Endothelial cell of umbilical vein (primary cell): Measurements from ENCODE around the gene C4orf51. TPM values are rescaled to one million over a fixed set of nuclear protein-coding genes. Genes with fewer than 3 reads are reported as not detected.

Source experiments
- BruUV-seq: library from RNA; stranded (reverse); fragments of 400-500 nt; replicated peaks from 2 replicates; lab custom pipeline; 2021; lab: Mats Ljungman, UMichigan
- CTCF ChIA-PET: fragments of 300-600, 350-600 bp; sonication (Branson Sonifier 250); formaldehyde crosslinking; loops from one replicate; lab custom pipeline; 2021; ENCODE audit warnings: antibody characterized with exemption, inconsistent platforms; lab: Charles Lee
- POLR2A ChIA-PET: fragments of 300-600, 350-600 bp; sonication (Branson Sonifier 250); formaldehyde crosslinking; loops from one replicate; lab custom pipeline; 2021; ENCODE audit warnings: antibody characterized with exemption, inconsistent platforms; lab: Charles Lee
- DNase-seq: peaks from one replicate; pipeline ENCODE4 v3.0.0-alpha.2; 2011; ENCODE audit warnings: low read depth, low spot score
- FAIRE-seq: peaks from 2 replicates; lab custom pipeline; 2011; peaks lifted over from hg19 to GRCh38; lab: Jason Lieb, UNC
- H2AFZ ChIP-seq: 2 replicates; pipeline ENCODE4 v1.6.0; 2012; ENCODE audit warnings: low read depth, low read length, control low read depth, inconsistent platforms
- H3K27ac ChIP-seq: 2 replicates; pipeline ENCODE4 v1.5.1; 2011; ENCODE audit warnings: low read depth, mild to moderate bottlenecking, control low read depth, low read length, moderate library complexity; ENCODE audit not compliant: insufficient read depth
- H3K27me3 ChIP-seq, 2 experiments: 2 replicates each; pipeline versions ENCODE4 v1.6.0 to v1.6.1; 2011; ENCODE audit warnings: low read length in 2 of 2, mixed read lengths in 1 of 2; ENCODE audit not compliant: control insufficient read depth in 2 of 2, insufficient read depth in 2 of 2
- H3K36me3 ChIP-seq, 2 experiments: 2 replicates in 1 of 2; 3 replicates in 1 of 2; pipeline ENCODE4 v1.5.1; 2011; ENCODE audit warnings: low read length in 2 of 2, mild to moderate bottlenecking in 1 of 2, moderate library complexity in 1 of 2; ENCODE audit not compliant: control insufficient read depth in 2 of 2, insufficient read depth in 2 of 2; ENCODE audit errors: extremely low read depth in 1 of 2
- H3K4me1 ChIP-seq: 3 replicates; pipeline ENCODE4 v1.5.1; 2011; ENCODE audit warnings: mild to moderate bottlenecking, low read length; ENCODE audit not compliant: control insufficient read depth, insufficient read depth; ENCODE audit errors: extremely low read depth
- H3K4me2 ChIP-seq: 2 replicates; pipeline ENCODE4 v1.6.1; 2011; ENCODE audit warnings: low read length, control low read depth, mixed read lengths; ENCODE audit not compliant: insufficient read depth
- H3K4me3 ChIP-seq, 3 experiments: fragments of 200-600 bp in 1 of 3; sonication (generic), shearing (Covaris generic) in 1 of 3; replicated peaks in 1 of 3; 2 replicates each; pipeline ENCODE4 v1.5.1; 2011 to 2016; ENCODE audit warnings: control low read depth in 3 of 3, low read length in 3 of 3, mild to moderate bottlenecking in 2 of 3, inconsistent platforms in 1 of 3, low read depth in 1 of 3, moderate library complexity in 1 of 3; ENCODE audit not compliant: insufficient read depth in 1 of 3
- H3K79me2 ChIP-seq: 2 replicates; pipeline ENCODE4 v1.6.0; 2012; ENCODE audit warnings: low read length, inconsistent platforms; ENCODE audit not compliant: control insufficient read depth, insufficient read depth
- H3K9ac ChIP-seq: replicated peaks from 2 replicates; pipeline ENCODE3; 2011; ENCODE audit warnings: low read length, control low read depth; ENCODE audit not compliant: insufficient read depth; ENCODE audit errors: extremely low read depth
- H3K9me1 ChIP-seq: replicated peaks from 3 replicates; pipeline ENCODE4 v1.6.0; 2011; ENCODE audit warnings: mild to moderate bottlenecking, low read length; ENCODE audit not compliant: control insufficient read depth, insufficient read depth; ENCODE audit errors: extremely low read depth
- H3K9me3 ChIP-seq: replicated peaks from 2 replicates; pipeline ENCODE4 v1.5.1; 2012; ENCODE audit warnings: low read length, inconsistent platforms; ENCODE audit not compliant: control insufficient read depth, insufficient read depth
- H4K20me1 ChIP-seq: replicated peaks from 2 replicates; pipeline ENCODE3; 2011; ENCODE audit warnings: mild to moderate bottlenecking, low read length; ENCODE audit not compliant: control insufficient read depth, insufficient read depth; ENCODE audit errors: extremely low read depth
- FOS ChIP-seq: IDR thresholded peaks from 2 replicates; pipeline ENCODE4 v1.6.1; 2011; ENCODE audit warnings: mild to moderate bottlenecking, low read length, moderate library complexity, borderline replicate concordance; ENCODE audit not compliant: insufficient read depth
- GATA2 ChIP-seq: IDR thresholded peaks from 2 replicates; pipeline ENCODE4 v1.7.0; 2011; ENCODE audit warnings: low read depth, mild to moderate bottlenecking, moderate library complexity, mixed read lengths, low read length; ENCODE audit not compliant: insufficient read length, insufficient read depth
- JUN ChIP-seq: IDR thresholded peaks from 2 replicates; pipeline ENCODE4 v1.6.1; 2011; ENCODE audit warnings: borderline replicate concordance, low read depth; ENCODE audit not compliant: insufficient read length, insufficient read depth
- POLR2A ChIP-seq: IDR thresholded peaks from 2 replicates; pipeline ENCODE4 v1.6.1; 2012; ENCODE audit warnings: low read depth, mild to moderate bottlenecking, control low read depth, low read length
- POLR2AphosphoS5 ChIP-seq: IDR thresholded peaks from 2 replicates; pipeline ENCODE4 v1.6.1; 2012; ENCODE audit warnings: low read depth, mild to moderate bottlenecking, control low read depth, low read length, moderate library complexity; ENCODE audit not compliant: insufficient read depth
- dilution Hi-C: fragments of 300-500 bp; cut with MboI; formaldehyde crosslinking; loops from one replicate; pipeline ENCODE4 v1.15.0; 2019; ENCODE audit warnings: low sequenced_read_pairs; ENCODE audit not compliant: extremely low pct_ligation_motif_present
- intact Hi-C: fragments of 100-400 bp; cut with micrococcal nuclease; formaldehyde crosslinking; loops from one replicate; pipeline ENCODE4 v1.10.0; 2022
- polyA plus RNA-seq, 4 experiments: library from polyadenylated mRNA; depleted of rRNA in 3 of 4; stranded (reverse) in 3 of 4; unstranded in 1 of 4; fragments of >200 nt; gene quantifications; 2 replicates each; pipeline versions ENCODE4 v1.2.1 to v1.2.3, GENCODE V29; 2011 to 2012; ENCODE audit warnings: missing spikeins in 1 of 4
- total RNA-seq: library from RNA; stranded (reverse); gene quantifications from 2 replicates; pipeline ENCODE4 v1.2.3, GENCODE V29; 2021
- TF ChIP-seq, protein P1 (sequence below): IDR thresholded peaks from 2 replicates; pipeline ENCODE4 v1.6.1; 2011; ENCODE audit not compliant: insufficient read depth, insufficient read length

The C4orf51 gene
- total and polyA plus RNA-seq, 2 donors (not counting 3 experiments of a cell fraction or from before 2014, with no cell fraction given): not detected

DNA sequence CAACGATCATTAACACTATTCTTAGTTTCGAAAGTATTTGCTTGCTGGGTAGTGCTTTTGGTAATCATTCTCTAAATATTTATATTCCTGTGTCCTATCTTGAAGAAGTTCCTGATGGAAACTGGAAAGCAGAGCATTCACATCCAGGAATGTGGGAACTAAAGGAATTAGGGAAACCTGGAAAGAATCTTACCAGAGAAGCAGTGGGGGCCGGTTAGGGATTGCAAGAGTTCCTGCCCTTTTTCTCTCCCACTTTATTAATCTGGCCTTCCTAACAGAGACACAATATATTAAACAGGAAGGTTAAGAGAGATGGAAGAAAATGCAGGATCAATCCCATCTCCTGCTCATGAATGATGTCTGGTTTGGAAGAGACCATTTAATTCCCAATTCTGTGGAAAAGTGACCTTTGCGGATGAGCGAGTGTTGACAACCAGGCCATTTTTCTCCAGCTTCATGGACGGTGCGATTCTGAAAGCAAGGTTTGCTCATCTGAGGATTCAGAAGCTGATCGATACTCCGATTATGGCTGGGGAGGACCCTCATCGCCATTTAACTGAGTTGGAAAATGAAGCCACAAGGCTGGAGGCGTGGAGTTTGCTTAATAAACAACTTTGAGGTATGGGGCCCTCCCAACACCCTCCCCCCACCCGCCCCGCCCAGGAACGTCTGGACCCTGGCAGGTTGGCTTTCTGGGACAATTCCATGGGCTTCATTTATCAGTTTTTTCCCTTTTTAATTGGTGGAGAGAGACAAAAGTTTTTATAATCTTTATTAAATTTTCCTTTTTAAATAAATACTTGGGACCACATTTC, 52.3 kb downstream of the C4orf51 start:
- POLR2A ChIA-PET: interaction anchor here (0.6 to 1.5 kb wide), 2 partner anchors 110 to 1137 kb away, joined by 3 read pairs; no protein-coding TSS in a partner anchor
- Histone ChIP-seq H3K9me1 (no peaks in the 10 kb centered on the region), H2AFZ (peak overlapping the region; percentile 86), H4K20me1 (no peaks in the 10 kb centered on the region), H3K27me3 (no peaks in the 10 kb centered on the region), H3K79me2 (no peaks in the 10 kb centered on the region), H3K27ac (peak overlapping the region; percentile 85), H3K4me2 (peak overlapping the region; percentile 73), H3K9ac (peak overlapping the region; percentile 91), H3K4me3 (peak overlapping the region in 2 of 3 experiments; percentile 24 to 51), H3K36me3 (no peaks in the 10 kb centered on the region), H3K9me3 (no peaks in the 10 kb centered on the region), H3K4me1 (peaks cover 42% of the 10 kb centered on the region)
- dilution Hi-C loops: no loop called here
- no peak for TF ChIP-seq GATA2
- no peak for TF ChIP-seq JUN
- TF ChIP-seq, protein P1, sequence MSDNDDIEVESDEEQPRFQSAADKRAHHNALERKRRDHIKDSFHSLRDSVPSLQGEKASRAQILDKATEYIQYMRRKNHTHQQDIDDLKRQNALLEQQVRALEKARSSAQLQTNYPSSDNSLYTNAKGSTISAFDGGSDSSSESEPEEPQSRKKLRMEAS: no peak
- TF ChIP-seq POLR2AphosphoS5: no peak
- no peak for TF ChIP-seq POLR2A
- no peak for TF ChIP-seq FOS
- FAIRE-seq: peak; percentile 42
- BruUV-seq: TSS peak; percentile 4
- CTCF ChIA-PET: interaction anchor here (0.6 to 1.0 kb wide), 6 partner anchors 9 to 578 kb away, joined by 3 to 4 read pairs (median 4); no protein-coding TSS in a partner anchor
- intact Hi-C loops: loop anchor here (5.0 kb wide), 3 partner anchors 250 to 605 kb away; partner anchors contain the start of genes LSM6 and SMAD1
- peak; percentile 8 for DNase-seq
